Stimulated activated effector memory CD8-positive, alpha-beta T cell treated with anti-CD3 and anti-CD28 coated beads, Interleukin-12 subunit alpha, Interleukin-12 subunit beta, amount 100 ng/mL, for 72 hours (primary cell): ENCODE results near the gene CEP97.

Experiments
- ATAC-seq: fragments of 150-1000 bp; cut with Tn5 transposase; 2 replicates; pipeline ENCODE4 v1.10.0; 2021
- DNase-seq, 2 donors: peaks; one replicate each; pipeline ENCODE4 v3.0.0; 2021 to 2022; ENCODE audit warnings: low spot score in 2 of 2
- H3K27ac Mint-ChIP-seq: one replicate; pipeline ENCODE4 v1.8.0; 2022; ENCODE audit warnings: mild to moderate bottlenecking, mixed read lengths
- H3K36me3 Mint-ChIP-seq: one replicate; pipeline ENCODE4 v1.8.0; 2022; ENCODE audit warnings: mild to moderate bottlenecking, mixed read lengths
- H3K4me1 Mint-ChIP-seq: one replicate; pipeline ENCODE4 v1.8.0; 2022; ENCODE audit warnings: mixed read lengths
- H3K4me3 Mint-ChIP-seq: one replicate; pipeline ENCODE4 v1.8.0; 2022; ENCODE audit warnings: mild to moderate bottlenecking, mixed read lengths
- H3K9me3 Mint-ChIP-seq: one replicate; pipeline ENCODE4 v1.8.0; 2022; ENCODE audit warnings: mixed read lengths

The CEP97 gene

DNA sequence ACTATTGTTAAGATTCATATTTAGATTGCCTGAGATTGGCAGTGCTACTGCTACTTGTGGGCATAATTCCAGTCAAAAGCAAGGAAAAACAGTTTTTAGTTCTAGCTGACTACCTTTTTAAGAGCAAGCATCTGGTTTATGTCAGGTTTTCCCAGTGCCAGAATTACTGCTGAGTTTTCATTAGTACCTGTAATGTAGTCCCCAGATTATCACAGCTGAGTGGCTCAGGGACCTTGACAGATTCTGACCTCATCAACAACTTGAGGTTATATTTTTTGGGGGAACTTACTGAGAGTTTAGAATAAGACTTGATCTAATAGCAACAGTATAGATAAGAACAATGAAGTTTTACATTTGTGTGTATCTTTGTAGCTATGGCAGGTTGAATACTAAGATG, 85.6 kb downstream of the CEP97 start:
- Mint-ChIP-seq H3K4me1 (peaks cover 28% of the 10 kb centered on the region), H3K9me3 (no peaks in the 10 kb centered on the region), H3K4me3 (no peak overlapping the region), H3K27ac (peak overlapping the region; percentile 13), H3K36me3 (peaks cover 21% of the 10 kb centered on the region)
- no peak for ATAC-seq
- no peak for DNase-seq

DNA sequence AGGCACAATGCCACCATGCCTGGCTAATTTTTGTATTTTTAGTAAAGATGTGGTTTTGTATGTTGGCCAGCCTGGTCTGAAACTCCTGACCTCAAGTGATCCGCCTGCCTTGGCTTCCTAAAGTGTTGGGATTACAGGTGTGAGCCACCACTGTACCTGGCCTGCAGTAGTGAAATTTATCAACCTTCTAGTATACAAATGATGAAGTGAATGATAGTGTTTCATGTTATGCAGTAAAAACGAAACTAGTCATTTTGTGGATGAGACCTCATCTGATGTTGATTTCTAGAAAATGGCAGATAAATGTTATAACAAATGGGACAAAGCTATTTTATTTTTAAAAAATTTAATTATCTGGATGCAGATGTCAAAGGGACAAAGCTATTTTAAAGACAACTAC, 87.5 kb downstream of the CEP97 start:
- DNase-seq (no peak), ATAC-seq (peak; percentile 60)
- Mint-ChIP-seq H3K4me1 (peaks cover 41% of the 10 kb centered on the region), H3K36me3 (peaks cover 17% of the 10 kb centered on the region), H3K27ac (no peak overlapping the region), H3K9me3 (no peaks in the 10 kb centered on the region), H3K4me3 (no peak overlapping the region)

DNA sequence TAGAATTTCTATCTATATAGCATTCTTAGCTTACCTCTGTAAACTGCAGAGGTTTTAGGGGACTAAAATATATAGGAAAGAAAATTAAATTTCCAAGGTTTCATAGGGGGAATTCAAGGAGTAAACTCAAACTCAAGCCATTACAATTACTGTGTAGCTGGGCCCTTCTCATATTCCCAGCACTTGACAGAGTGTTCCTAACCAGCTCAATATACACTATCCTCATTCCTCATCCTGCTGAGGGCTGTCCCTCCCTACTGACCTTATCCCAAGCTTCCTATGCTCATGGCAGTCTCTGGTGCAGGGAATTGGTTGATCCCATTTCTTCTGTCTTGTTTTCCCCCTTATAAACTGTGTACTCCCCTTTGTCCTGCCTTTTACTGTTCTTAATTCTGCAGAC, 88.5 kb downstream of the CEP97 start:
- H3K4me1 Mint-ChIP-seq: peaks cover 45% of the 10 kb centered on the region
- H3K4me3 Mint-ChIP-seq: no peak overlapping the region
- H3K9me3 Mint-ChIP-seq: no peaks in the 10 kb centered on the region
- H3K27ac Mint-ChIP-seq: no peak overlapping the region
- no peak for DNase-seq
- ATAC-seq: no peak
- H3K36me3 Mint-ChIP-seq: peaks cover 7% of the 10 kb centered on the region

DNA sequence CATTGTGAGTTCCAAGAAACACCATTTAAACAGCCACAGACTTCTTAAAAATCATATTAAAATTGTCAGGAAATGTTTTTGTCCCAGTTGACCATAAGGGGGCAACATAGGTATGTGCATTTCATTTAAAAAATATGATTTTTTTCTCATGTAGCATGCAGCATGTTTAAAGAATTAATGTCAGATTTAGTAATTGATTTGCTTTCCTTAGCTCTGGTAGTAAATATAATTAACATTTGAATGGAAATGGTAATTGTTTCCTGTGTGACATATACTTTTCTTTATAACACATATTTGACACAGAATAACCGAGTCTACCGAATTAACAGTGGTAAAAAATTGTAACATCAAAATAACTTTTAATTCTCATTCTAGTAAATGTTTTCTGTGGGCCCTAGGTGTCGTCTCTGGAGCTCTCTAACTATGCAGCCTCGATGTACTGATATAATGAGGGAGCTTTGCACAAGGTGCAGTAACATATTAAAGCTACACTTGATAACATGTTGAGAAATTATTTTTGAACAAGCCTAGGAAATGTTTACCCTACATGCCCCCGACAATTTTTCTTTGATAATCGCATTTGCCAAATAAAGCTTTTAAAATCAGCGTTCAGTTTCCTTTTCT, 89.5 kb downstream of the CEP97 start:
- Mint-ChIP-seq H3K36me3 (peaks cover 4% of the 10 kb centered on the region), H3K9me3 (no peaks in the 10 kb centered on the region), H3K4me1 (peaks cover 40% of the 10 kb centered on the region), H3K4me3 (no peak overlapping the region), H3K27ac (no peak overlapping the region)
- ATAC-seq (no peak), DNase-seq (no peak)

DNA sequence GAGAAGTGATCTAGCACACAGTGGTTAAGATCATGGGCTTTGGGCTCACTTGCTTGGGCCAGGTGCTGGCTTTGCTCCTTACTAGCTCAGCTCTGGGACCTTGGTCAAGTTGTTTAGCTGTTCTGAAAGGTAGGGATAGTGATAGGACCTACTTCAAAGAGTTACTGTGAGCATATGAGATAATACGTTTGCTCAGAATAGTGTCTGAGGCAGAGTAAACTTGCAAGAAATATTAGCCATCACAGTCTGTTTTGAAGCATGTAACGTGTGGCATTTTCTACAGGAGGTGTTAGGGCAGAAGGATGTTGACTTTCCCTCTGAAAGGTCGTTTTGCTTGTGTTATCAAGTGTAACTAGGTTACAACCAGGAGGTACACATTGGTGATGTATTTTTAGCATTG, 90.4 kb downstream of the CEP97 start:
- ATAC-seq: peak; percentile 70
- Mint-ChIP-seq H3K4me1 (peaks cover 35% of the 10 kb centered on the region), H3K27ac (peak overlapping the region; percentile 74), H3K4me3 (no peak overlapping the region), H3K36me3 (peaks cover 4% of the 10 kb centered on the region), H3K9me3 (no peaks in the 10 kb centered on the region)
- no peak for DNase-seq

DNA sequence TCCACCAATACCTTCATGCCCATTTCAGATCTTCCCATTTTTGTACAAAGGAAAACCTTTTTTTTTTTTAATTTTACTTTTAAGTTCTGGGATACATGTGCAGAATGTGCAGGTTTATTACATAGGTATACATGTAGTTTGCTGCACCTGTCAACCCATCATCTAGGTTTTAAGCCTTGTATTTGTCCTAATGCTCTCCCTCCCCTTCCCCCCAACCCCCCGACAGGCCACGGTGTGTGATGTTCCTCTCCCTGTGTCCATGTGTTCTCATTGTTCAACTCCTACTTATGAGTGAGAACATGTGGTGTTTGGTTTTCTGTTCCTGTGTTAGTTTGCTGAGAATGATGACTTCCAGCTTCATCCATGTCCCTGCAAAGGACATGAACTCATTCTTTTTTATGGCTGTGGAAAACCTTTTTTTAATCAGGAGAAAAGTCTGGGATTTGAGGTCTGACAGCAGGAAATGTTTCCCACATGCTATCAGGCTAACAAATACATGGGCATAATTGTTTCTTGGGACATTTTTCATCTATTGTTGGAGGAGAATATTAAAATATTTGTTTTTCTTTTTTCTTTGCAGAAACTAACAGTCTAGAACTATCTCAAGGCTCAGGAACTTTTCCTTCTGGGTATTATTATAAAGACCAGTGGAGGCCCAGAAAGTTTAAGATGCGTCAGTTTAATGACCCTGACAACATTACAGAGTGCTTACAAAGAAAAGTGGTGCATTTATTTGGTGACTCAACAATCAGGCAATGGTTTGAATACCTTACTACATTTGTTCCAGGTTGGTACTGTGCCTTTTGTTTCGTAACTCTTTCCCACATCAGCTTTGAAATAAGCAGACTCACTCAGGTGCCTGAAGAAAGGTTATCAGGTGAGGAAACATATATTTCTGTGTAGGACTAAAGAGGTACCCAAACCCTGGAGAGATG, 92.1 kb downstream of the CEP97 start:
- Mint-ChIP-seq H3K27ac (peak overlapping the region; percentile 17), H3K4me3 (no peak overlapping the region), H3K36me3 (peaks cover 4% of the 10 kb centered on the region), H3K4me1 (peaks cover 34% of the 10 kb centered on the region), H3K9me3 (no peaks in the 10 kb centered on the region)
- ATAC-seq: no peak
- DNase-seq: no peak

DNA sequence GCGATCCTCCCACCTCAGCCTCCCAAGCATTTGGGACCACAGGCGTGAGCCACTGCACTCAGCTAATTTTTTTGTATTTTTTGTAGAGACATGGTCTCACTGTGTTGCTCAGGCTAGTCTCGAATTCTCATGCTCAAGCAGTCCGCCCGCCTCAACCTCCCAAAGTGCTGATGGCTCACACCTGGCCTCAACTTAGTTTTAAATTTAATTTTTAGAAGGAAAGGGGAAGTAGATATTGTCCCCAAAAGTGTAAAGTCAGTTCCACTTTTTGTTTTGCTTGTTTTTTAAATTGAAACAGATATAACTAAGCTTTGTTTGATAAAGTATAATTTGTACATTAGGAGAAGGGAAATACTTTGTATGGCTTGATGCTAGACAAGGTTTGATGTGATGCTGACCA, 93.6 kb downstream of the CEP97 start:
- Mint-ChIP-seq H3K9me3 (no peaks in the 10 kb centered on the region), H3K27ac (no peak overlapping the region), H3K4me3 (no peak overlapping the region), H3K36me3 (peaks cover 4% of the 10 kb centered on the region), H3K4me1 (peaks cover 30% of the 10 kb centered on the region)
- DNase-seq: no peak
- no peak for ATAC-seq

DNA sequence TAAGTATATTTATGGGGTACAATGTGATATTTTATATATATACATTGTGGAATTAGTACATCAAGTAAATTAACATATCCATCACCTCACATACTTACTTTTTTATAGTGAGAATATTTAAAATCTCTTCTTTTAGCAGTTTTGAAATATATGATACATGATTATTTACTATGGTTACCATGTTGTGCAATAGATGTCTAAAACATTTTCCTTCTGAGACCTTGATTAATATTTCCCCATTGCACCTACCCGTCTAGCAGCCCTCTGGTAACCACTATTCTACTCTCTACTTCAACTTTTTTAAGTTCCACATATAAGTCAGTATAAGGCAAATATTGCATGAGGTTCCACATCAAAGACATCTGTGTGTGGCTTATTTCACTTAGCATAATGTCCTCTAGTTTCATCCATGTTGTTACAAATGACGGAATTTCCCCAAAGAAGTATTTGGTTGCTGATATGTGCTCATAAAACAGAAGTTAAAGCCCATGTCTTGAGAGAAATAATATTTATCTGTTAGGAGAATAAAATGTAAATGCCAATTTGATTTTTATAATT, 95.3 kb downstream of the CEP97 start:
- ATAC-seq (no peak), DNase-seq (no peak)
- no peaks in the 10 kb centered on the region for H3K36me3 Mint-ChIP-seq
- peaks cover 36% of the 10 kb centered on the region for H3K4me1 Mint-ChIP-seq
- H3K9me3 Mint-ChIP-seq: no peaks in the 10 kb centered on the region
- H3K4me3 Mint-ChIP-seq: no peak overlapping the region
- H3K27ac Mint-ChIP-seq: no peak overlapping the region
